NCI-H146 treated with DMSO at 0.1 percent for 48 hours (cell line): ENCODE results near the gene REXO2.

Experiments used
- DNase-seq: peaks from one replicate; lab custom pipeline; 2025; ENCODE audit not compliant: unreplicated experiment; lab: John Stamatoyannopoulos, UW

Gene REXO2

DNA sequence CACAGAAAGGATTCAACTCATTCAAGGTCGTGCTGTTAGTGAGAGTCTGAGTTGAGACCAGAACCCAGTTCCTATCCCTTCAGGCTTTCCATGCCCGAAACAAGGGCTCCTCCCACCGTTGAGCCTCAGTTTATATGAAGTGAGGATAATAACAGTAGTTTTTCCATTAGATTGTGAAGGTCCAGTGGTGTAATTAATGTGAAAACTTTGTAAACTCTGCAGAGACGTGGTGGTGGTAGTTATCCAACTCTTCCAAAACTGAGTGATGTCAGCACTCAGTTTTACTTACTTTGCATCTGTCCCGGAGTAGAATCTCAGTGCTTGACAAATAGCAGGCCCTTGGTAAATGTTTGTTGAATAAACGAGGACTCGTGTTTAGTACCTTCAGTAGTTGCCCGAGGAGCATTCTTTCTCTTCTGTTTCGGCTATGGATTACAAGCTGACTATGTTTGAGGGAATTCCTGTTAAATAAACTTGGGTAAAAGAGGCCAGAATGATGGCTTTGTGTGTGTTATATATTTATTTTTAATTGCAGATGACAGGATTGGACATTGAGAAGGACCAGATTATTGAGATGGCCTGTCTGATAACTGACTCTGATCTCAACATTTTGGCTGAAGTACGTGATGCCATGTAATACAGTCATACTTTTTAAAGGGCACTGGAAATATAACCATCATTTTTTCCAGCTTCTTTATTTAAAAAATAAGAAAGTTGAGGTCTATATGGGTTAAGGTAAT, 1.0 kb downstream of the REXO2 start:
- no peak for DNase-seq

DNA sequence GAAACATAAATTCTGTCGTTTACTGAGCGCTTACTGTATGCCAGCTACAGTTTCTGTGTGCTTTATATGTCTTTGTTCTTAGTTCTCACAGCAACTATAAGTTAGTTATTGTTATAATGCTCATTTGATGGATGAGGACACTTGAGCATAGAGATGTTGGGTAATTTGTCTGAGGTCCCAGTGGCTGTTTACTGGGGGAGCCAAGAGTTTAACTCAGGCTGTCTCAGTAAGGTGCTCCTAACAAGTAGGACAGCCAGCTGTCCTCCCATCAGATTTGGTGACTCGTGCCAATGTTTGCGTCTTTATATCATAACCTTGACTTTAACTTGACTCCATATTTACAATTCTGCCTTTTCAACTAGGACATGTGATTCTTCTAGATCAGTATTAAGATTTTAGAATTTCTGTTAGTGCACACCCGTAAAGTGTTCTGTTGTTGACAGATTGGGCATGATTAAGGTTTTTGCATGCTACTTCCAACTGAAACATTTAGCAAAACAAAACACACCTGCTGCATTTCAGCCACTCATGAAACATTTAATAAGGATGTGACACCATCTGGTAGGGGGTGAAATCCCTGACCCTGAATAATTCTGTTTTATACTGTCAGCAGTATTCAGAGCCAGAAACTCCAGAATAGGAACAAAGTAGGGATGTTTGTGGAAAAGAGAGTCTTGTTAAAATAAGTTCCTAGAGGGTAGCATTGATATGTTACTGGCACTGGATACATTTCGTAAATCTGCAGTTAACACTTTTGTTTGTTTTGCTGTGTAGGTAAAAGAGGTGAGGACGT, 1.9 kb downstream of the REXO2 start:
- no peak for DNase-seq

DNA sequence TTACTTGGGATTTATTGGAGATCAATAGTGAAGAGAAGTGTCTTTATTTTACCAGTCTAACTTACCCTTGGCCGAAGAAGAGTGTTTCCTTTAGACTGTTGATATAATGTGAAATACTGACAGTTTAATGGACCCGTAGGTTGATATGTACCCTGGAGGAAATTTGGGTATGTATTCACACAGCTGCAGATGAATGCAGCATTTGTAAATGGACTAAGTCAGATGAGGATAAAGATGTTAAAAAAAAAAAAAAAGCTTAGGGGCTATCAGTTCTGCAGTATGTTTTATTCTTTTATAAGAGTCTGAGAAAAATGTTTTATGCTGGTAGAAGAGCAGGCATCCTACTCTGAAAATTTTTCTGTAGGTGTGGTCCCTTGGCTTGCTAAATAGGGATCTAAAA, 2.7 kb downstream of the REXO2 start:
- no peak for DNase-seq

DNA sequence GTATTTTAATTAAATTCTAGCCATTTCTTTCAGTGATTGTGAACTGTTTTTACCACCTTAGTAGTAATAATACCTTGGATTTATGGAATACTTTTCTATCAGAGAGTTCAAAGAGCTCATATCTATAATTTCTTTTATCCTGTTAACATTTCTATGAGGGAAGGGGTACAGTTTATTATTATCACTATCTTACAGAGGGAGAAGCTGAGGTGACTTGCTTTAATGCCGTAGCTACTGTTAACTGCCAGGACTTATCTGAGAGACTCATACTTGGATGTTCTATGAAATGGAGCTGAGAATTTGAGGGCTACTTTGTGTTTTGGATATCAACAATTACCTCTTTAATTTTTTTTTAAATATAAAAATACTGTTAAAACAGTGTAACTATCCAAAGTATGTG, 3.3 kb downstream of the REXO2 start:
- no peak for DNase-seq

DNA sequence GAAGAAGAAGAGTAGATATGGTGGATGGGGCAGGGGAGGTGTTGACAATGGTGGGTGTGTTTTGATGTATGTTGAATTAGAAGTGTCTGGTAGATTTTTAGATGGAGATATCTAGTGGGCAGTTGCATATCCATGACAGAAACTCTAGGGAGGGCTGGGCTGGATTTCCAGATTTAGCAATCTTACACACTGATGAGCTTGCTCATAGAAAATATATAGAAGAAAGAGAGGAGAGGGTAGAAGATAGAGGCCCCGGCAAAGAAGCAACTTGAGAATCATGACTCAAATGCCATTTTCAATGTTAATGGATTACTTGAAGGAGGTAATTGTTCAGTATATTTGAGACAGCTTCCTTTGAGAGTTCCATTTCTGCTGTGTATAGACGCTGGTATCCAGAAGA, 8.2 kb downstream of the REXO2 start:
- no peak for DNase-seq

DNA sequence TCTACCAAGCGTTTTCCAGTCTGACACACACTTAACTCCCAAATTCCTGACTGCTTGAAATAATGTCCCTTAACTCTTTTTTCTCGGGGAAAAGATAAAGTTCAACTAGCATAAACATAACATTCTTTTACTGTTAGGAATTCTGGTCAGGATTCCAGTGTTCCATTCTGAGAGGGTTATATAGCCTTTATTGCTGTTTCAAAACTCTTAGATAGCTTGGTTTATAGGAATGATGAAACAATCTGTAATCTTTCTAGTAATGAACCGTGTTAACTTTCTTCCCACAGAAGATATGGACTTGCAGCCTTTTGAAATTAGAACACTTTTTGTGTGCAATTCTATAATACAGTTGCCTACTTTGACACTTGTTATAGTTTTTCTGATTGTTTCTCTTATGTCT, 8.6 kb downstream of the REXO2 start:
- no peak for DNase-seq

DNA sequence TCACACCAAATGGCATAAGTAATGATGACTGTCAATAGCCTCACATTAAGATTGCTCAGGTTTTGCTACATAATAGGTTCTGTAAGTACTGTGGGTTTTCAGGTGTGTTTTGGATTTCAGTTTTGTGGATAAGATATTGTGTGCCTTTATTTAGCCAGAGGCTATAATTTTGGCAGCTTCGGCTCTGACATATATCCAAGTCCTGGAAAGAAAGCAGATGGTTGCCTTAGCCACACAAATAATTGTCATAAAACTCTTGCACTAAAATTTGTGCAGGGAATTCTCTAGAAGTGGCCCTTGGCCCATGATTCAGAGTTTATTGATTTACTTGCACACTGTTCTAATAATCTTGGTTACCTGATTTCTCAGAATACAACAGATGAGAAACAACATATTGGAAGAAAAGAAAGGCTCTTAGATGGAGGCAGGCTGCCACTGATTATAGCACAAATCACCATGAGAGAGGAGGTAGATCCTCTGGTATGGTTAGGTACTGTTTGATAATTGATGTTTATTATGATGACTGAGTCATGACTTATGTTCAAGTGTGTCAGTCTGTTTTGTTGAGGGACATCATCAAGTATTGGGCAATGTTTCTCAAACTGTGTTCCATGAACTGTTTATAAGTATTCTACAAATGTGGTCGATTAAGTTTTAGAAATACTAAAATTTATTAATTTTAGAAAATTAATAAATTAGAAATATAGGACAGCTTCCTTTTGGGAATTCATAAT, 9.6 kb downstream of the REXO2 start:
- DNase-seq: no peak

DNA sequence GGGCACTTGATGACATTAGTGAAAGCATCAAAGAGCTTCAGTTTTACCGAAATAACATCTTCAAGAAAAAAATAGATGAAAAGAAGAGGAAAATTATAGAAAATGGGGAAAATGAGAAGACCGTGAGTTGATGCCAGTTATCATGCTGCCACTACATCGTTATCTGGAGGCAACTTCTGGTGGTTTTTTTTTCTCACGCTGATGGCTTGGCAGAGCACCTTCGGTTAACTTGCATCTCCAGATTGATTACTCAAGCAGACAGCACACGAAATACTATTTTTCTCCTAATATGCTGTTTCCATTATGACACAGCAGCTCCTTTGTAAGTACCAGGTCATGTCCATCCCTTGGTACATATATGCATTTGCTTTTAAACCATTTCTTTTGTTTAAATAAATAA, 10.6 kb downstream of the REXO2 start:
- no peak for DNase-seq

DNA sequence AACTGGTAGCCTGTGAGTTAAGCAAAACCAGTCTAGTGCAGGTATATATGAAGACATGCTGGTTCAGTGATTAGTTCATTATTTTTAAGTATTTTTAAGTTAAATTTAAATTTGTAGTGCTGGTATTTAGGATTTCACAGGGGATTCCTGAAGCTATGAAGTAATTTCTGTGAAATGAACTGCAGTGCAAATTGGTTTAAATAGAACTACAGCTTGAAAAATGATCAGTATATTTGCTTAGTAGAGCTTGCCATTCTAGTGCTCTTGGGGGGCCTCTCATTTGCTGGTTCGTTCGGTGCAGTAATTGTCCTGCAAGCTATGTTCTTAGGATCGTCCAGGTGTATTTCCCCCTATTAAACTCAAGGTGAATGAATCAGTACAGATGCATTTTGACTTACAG, 13.1 kb downstream of the REXO2 start:
- DNase-seq: no peak

DNA sequence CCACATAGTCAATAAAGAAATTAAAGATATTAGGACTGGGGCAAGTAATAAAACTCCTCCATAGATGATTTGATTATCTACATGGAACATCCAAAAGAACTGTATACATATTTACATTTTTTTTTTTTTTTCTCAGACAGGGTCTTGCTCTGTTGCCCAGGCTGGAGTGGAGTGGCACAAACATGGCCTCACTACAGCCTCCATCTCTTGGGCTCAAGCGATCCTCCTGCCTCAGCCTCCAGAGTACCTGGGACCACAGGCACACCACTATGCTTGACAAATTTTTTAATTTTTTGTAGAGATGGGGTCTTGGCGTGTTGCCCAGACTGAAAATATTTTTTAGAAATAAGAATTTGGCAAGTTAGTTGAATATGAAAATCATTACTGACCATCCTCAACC, 24.7 kb downstream of the REXO2 start:
- DNase-seq: no peak

DNA sequence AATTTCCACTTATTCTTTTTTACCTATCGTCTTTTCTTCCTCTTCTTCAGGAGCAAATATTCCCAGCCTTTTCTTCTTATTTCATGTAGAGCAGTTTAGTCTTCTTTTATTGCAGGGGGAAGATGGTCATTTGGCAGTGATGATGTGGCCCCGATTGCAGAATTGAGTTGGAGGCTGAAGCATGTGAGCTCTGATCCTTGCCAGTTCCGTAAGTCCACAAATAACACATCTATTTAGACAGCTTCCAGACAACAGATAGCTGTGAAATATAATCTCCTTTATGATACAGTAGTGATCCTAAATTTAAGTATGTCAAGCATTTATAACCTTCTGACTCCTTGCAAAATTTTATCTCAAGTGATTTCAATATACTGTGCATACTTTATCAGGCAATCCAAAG, 27.5 kb downstream of the REXO2 start:
- no peak for DNase-seq

DNA sequence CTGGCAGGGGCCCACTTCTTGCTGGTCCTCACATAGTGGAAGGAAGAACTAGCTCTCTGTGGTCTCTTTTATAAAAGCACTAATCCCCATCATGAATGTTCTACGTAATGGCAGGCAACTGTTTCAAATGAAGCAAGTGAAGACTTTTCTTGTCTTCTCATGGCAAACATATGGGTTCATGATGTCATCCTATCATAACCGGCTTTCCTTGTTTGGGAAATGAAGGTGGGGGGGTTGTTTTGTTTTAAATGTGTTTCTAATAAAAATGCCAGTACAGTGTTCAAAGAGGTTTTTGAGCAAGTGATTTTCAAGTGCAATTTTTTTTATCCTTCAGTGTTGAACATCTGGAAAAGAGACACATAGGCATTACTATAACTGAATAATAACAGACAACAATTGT, 33.4 kb downstream of the REXO2 start:
- no peak for DNase-seq

DNA sequence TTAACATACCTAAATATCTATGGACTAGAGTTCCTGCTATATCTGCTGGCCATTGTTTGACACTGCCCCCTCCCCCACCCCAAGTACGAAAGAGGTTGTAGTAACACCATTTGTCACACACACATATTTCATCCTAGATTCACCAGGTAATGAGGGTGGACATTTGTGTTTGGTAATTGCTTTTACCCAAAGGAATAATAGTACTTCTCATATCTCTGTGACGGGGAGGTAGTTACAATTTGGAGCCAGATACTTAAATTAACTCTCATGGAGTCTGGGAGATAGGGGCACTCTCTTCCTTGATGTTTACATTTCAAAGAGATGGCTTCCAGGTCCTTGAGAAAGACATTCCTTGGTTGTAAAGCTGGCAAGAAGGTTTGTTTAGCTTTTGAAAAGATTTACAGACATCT, 38.7 kb downstream of the REXO2 start:
- no peak for DNase-seq

DNA sequence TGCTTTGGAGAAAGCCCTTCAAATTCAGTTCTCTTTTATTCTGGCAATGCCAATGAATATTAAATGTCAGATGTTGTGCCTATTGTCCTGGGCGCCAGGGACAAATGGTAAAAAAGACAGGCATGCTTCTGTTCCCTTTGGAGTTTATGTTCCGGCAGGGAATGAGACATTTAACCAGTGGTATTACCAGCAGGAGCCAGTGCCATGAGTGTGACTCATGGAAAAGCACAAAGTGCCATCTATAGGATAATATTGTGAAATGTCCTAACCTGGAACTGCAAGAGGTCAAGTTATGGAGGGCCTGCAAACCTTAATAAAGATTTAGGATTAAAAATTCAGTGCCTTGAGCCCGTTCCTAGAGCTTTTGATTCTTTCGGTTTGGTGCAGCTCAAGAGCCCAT, 39.5 kb downstream of the REXO2 start:
- DNase-seq: no peak

DNA sequence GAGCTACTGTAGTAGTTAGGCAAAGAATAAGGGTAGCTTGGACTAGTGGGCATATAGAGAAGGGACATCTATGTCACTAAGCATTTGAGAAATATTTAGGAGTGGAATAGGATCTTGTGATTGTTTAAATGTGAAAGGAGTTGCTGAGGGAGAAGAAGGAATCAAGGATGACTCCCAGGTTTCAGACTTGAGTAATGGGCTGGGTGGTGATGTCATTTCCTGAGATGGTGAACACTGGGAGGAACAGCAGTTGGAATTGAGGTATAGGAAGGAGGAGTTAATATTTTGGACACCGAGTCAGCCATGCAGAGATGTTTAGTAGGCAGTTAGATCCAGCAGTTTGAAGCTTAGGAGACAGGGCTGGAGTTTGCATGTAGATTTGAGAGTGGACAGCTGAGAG, 40.1 kb downstream of the REXO2 start:
- no peak for DNase-seq

DNA sequence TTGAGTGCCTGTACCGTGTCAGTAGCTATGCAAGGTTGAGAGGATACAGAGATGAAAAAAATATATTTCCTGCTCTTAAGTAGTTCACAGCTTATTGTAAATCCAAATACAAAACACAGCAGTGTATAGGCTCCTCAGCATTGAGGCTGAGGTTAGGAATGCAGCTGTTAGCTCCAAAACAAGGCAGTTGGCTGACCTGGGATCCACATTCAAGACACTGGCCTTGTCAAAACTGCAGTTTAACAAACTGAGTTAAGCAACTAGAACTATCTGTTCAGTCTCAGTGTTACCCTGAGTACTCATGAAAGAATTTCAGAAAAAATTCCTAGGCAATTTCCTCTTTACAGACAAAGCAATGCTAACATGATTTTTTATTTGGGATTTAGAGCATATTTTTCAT, 42.8 kb downstream of the REXO2 start:
- no peak for DNase-seq

DNA sequence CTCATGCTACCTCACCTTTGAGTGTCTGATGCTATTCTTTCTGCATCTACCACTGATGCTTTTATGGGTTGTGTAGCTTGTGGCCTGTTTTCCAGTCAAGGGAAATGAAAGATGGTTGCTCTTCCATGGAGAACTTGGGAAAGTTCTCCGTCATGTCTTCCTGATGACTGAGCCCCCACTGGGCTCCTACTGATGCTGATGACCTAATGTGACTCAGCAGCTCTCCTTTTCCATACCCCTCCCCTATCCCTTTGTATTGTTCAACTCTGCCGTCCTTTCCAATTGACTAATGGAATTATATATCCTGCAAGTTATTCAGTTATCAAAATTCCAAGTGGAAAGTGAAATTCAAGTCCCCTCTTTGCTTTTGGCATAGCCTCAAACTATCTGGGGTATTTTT, 44.7 kb downstream of the REXO2 start:
- DNase-seq: no peak

DNA sequence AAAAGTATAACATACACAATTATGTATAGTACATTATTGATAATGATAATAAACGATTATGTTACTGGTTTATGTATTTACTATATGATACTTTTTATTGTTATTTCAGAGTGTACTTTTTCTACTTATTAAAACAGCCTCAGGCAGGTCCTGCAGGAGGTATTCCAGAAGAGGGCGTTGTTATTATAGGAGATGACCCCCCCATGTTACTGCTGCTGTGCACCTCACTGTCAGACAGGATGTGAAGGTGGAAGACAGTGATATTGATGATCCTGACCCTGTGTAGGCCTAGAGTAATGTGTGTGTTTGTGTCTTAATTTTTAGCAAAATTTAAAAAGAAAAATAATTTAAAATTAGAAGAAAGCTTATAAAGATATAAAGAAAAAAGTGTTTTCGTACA, 57.6 kb downstream of the REXO2 start:
- no peak for DNase-seq

DNA sequence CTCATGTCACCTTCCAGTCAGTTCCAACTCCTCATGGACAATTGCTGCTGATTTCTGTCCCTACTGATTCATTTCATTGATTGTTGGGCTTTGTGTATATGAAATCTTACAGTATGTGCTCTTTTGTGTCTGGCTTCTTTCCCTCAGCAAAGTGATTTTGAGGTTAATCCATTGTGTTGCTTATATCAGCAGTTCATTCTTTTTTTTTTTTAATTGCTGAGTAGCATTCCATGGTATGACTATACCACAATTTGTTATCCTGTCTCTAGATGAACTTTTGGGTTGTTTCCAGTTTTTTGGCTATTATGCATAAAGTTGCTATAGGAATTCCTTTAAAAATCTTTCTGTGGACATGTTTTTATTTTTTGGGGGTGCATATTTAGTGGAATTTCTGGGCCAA, 60.5 kb downstream of the REXO2 start:
- DNase-seq: no peak
